22Rv1 (cell line): Measurements from ENCODE around the gene PRKAR1B.
A peak's percentile ranks its signal among the peaks of the same experiment; 100 is the strongest.

Experiments
- H3K27ac ChIP-seq: fragments of 450-650 bp; 2 replicates; pipeline ENCODE4 v1.5.1; 2017
- ZFX ChIP-seq: fragments of 450-650 bp; IDR thresholded peaks from 2 replicates; pipeline ENCODE4 v1.6.1; 2017; ENCODE audit warnings: antibody characterized with exemption, borderline replicate concordance
- TF ChIP-seq, protein P1 (sequence below): fragments of 450-650 bp; IDR thresholded peaks from 2 replicates; pipeline ENCODE4 v1.5.1; 2017; ENCODE audit warnings: mild to moderate bottlenecking

PRKAR1B gene

DNA sequence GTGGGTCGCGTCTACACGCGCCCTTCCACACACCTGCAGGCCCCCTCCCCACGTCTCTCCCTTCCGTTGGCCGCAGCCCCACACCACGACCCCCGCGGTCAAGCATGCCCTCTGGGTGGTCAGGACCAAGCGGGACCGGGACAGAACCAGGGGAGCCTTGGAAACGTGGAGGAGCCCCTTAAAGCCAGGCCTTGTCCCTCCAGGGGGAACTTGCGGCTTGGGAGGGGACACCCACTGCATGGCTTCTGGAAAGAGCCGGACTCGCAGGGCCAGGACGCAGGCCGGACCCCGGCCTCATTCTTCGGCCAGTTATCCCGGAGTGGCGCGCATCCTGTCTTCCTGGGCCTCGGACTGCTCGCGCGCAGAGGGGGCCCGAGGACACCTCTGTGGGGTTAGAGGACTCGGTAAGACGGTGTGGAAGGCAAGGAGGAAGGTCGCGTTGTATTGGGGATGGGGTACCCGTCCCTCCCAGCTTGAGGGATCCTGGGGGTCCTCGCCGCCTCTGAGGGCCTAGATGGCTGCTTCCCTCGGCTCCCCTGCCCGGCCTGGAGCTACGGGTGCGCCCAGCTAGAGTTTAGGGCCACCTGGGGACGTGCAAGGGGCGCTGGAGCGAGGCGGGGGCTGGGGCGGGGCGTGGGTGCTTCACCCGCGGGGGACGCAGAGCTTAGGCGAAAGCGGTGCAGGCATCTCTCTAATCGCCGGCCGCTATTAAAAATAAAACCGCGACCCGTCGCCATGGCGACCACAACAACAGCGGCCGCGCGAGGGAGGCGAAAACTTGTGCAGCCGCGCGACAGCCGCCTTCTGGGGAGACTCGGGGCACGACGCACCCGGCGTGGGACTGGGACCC lies 205.6 kb downstream of the PRKAR1B start:
- no peak for TF ChIP-seq ZFX
- H3K27ac ChIP-seq, result no peak overlapping the region

DNA sequence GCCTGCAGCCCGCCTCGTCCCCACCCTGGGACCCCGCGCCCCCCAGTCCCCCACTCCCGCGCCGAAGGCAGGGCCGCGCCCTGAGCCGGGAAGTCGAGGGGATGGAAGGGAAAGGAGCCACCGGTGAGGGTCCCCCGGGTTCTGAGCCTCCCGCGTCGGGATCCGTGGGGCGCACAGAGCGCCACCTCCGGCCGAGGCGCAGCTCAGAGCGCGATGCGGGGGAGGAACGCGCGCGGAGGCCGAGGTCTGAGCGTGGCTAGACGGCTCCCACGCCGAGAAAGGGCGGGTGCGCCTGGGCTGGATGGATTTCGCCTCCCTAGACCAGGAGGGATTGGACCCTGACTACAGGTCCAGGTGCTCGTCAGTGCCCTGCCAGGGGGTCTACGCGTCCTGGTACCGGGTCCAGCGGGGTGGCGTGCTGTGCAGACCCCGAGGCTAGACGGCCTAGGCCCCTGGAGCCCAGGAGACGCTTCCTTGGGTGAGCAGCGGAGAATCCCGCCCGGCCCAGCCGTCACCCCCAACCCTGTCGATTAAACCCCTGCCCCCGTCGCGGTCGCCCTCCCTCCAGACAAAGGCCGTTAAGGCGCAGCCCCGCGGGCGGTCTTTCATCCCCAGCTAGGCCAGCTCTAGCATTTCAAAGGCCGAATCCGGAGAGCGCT lies 206.4 kb downstream of the PRKAR1B start:
- no peak overlapping the region for H3K27ac ChIP-seq

DNA sequence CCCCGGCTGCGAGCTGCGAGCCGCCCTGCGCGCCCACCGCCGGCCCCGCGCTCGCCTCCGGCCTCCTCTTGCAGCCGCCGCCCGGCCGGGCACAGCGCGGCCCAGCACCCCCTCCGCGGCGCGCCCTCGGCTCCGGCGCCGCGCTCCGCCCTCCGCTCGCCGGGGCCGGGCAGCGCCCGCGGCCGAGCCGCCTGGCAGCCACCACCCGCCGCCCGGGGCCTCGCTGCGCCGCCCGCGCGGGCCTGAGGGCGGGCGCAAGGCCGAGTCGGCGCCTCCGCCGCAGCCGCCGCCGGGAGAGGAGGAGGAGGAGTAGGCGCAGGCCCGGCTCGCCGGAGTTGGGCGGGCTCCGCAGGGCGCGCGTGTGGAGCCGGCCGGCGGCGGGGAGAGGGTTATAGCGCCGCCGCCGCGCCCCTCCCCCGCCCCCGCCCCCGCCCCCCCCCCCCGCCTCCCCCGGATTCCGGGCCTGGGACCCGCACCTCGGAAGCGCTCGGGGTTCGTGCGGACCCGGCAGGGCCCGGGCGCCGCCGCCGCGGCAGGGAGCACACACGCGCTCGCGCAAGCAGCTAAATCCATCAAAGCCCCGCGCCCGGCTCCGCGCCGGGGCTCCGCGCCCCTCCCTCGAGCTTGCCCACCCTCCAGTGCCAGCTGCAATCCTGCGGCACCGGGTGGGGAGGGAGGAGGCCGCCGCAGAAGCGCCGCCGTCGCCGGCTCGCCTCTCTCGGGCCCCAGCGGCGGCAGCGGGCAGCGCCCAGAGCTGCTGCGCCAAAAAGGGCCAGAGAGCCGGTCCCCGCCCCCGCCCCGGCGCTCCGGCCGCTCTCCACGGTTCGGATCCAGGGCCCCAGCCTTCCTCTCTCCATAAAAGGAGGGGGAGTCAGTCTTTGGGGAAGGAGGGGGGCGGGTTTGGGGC lies 207.3 kb downstream of the PRKAR1B start, which contains the start of gene PDGFA:
TSS of gene PDGFA (minus strand) at position 363 of the 907 bp plus-strand sequence. CDS start 845 bp downstream, outside the sequence.
- TF ChIP-seq, protein P1, sequence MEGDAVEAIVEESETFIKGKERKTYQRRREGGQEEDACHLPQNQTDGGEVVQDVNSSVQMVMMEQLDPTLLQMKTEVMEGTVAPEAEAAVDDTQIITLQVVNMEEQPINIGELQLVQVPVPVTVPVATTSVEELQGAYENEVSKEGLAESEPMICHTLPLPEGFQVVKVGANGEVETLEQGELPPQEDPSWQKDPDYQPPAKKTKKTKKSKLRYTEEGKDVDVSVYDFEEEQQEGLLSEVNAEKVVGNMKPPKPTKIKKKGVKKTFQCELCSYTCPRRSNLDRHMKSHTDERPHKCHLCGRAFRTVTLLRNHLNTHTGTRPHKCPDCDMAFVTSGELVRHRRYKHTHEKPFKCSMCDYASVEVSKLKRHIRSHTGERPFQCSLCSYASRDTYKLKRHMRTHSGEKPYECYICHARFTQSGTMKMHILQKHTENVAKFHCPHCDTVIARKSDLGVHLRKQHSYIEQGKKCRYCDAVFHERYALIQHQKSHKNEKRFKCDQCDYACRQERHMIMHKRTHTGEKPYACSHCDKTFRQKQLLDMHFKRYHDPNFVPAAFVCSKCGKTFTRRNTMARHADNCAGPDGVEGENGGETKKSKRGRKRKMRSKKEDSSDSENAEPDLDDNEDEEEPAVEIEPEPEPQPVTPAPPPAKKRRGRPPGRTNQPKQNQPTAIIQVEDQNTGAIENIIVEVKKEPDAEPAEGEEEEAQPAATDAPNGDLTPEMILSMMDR, result no peak; the same call in 1 of the 2 replicates
- TF ChIP-seq ZFX, result no peak
- H3K27ac ChIP-seq, result no peak within 1 kb of the TSS

More for the DNA sequence above, 206.4 kb downstream of the PRKAR1B start:
- no peak for TF ChIP-seq ZFX
- TF ChIP-seq, protein P1, result peak; percentile 36; the same call in 1 of the 2 replicates

DNA sequence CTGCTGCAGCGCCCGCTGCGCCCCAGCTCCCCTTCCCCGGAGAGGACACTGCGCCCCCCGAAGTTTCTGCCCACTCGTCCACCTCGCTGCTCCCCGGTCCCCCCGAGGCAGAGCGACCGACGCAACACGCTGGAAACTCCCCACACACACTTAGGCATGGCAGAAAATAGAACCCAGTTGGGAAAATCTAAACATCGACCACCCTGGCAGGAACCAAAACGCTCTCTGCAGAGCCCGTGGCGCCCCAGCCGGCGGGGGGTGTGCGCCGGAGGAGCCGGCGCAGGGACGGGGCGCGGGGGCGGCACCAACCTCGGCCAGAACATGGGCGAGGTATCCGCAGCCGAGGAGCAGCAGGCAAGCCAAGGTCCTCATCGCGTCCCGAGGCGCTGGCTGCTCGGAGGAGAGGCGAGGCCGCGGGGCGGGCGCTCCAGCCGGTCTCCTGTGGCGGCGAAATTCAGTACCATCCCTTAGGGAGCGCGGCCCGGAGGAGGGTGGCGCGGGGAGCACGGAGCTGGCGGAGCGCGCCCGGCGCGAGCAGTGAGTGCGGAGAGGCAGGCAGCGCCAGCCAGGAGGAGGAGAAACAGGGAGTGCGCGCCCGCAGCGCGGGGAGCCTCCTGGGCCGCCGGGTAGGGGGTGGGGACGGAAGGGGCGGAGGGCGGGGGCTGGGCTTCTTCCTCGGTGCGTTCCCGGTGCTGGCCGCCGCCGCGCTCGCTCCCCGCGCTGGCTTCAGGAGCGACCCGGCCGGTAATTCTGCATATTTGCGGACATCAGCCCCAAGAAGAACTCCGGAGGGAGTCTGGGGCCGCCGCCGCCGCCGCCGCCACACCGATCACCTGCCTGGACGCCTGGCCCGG lies 208.2 kb downstream of the PRKAR1B start:
- no peak overlapping the region for H3K27ac ChIP-seq
- TF ChIP-seq, protein P1, result no peak
- no peak for TF ChIP-seq ZFX

DNA sequence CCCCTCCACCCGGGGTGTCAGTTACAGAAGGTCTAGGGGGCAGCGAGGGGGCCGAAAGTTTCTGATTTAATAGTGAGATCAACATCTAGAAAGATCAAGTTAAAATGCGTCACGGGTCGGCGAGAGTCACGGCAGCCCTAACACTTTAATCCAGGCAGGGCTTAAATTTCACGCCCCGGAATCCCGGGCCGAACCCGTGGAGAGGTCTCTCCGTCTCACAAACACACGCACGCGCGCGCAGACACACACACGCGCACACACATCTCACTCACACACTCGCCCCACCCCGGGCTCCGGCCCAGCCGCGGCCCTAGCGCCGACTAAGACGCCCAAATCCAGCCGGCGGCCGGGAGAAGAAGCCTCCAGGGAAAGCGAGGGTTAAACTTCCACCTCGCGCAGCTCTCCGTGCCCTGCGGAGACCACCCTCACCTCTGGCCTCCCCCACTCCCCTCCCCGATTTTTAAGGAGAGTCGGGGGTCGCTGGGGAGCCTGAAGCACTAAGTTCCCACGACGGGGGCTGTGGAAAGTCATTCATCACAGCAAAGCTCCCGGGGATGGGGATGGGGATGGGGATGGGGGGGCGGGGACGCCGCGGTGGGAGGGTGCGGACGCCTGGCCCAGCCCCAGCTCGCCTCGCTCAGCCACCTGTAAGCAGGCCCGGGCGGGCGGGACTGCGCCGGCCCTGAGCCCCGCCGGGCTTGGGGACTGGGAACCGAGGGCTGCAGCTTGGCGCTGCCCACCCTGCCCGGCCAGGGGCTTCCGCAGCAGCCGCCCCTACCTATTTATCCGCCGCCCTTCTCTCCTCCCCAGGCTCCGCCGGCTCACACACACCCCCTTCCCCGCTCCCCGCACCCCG lies 209.1 kb downstream of the PRKAR1B start:
- no peak overlapping the region for H3K27ac ChIP-seq
- TF ChIP-seq, protein P1, result no peak
- TF ChIP-seq ZFX, result no peak

DNA sequence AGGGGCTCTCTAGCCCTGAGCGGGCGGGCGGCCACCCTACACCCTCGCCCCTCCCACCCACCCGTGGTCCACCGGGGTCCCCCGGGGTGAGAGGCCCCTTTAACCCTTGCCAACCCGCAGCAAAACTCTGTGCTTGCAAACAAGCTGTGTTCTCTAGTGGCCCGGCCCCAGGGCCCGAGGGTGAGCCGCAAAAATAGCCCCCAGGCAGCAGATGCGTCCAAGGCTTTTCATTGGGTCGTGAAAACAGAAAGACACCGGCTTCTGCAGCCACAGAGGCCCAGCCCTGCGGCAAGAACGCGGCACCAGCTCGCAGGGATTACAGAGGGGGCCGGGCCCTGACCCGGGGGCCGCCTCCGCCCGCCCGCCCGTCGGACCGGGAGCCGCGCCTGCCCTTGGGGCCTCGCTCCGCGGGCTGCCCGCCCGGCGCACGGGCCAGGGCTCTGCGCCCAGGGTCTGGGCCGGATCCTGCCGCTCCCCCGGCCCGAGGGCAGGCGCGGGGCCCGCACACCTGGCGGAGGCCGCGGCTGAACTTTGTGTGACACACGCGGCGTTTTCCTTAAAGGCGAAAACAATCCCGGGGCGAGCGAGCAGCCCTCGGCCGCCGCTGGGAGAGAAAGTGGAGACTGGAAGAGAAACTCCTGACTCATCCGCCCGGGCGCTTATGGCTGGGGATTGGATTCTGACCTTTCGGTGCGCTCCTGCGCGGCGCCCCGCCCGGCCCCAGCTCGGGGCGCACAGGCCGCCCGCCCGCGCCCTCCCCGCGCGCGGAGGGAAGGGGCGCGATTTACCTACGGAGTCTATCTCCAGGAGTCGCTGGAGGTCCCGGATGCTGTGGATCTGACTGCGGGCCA lies 210.2 kb downstream of the PRKAR1B start:
- TF ChIP-seq, protein P1, result no peak
- TF ChIP-seq ZFX, result no peak
- H3K27ac ChIP-seq, result no peak overlapping the region
